Measurements from ENCODE around the gene DENND2D. TPM values are rescaled to one million over a fixed set of nuclear protein-coding genes. Genes with fewer than 3 reads are reported as not detected.

DENND2D gene
- 4.7 and 5.0 TPM in 2 replicates for total RNA-seq

GRCh38 chr1:111199881-111200801 is at the start of gene DENND2D:
DENND2D (minus strand) TSS chr1:111200646; CDS start chr1:111200459, 187 bp downstream.
- no peak within 1 kb of the TSS for H3K4me2 ChIP-seq (ENCODE audit: insufficient read depth, low read length)

GRCh38 chr1:111249960-111250359 is 49.5 kb upstream of the DENND2D start:
- Histone ChIP-seq H3K36me3 (ENCODE audit: insufficient read depth, low read length) (no peaks in the 10 kb centered on the region), H3K9me3 (ENCODE audit: low read depth, low read length) (no peaks in the 10 kb centered on the region), H3K4me2 (ENCODE audit: insufficient read depth, low read length) (no peak overlapping the region), H3K79me2 (ENCODE audit: insufficient read depth, low read length) (no peaks in the 10 kb centered on the region), H2AFZ (ENCODE audit: low read length) (no peak overlapping the region), H3K27me3 (ENCODE audit: insufficient read depth, low read length) (peaks cover 10% of the 10 kb centered on the region), H3K27ac (ENCODE audit: low read depth, low read length) (no peak overlapping the region), H3K4me1 (ENCODE audit: insufficient read depth, low read length) (no peaks in the 10 kb centered on the region), H3K4me3 (ENCODE audit: insufficient read depth, low read length) (no peak overlapping the region), H4K20me1 (ENCODE audit: insufficient read depth, low read length) (no peaks in the 10 kb centered on the region)
- no peak for DNase-seq (ENCODE audit: insufficient read length, low spot score, missing footprints)
- no peak for TF ChIP-seq CTCF (IDR thresholded peaks at IDR 0.05; ENCODE audit: extremely low read depth, low read depth, low read length)

More at GRCh38 chr1:111199881-111200801, at the start of gene DENND2D:
- Histone ChIP-seq H3K9me3 (ENCODE audit: low read depth, low read length) (no peaks in the 10 kb centered on the region), H3K27me3 (ENCODE audit: insufficient read depth, low read length) (peaks cover 4% of the 10 kb centered on the region), H4K20me1 (ENCODE audit: insufficient read depth, low read length) (no peaks in the 10 kb centered on the region), H3K36me3 (ENCODE audit: insufficient read depth, low read length) (no peaks in the 10 kb centered on the region), H3K79me2 (ENCODE audit: insufficient read depth, low read length) (no peaks in the 10 kb centered on the region), H3K4me3 (ENCODE audit: insufficient read depth, low read length) (no peak within 1 kb of the TSS), H3K4me1 (ENCODE audit: insufficient read depth, low read length) (no peaks in the 10 kb centered on the region), H3K27ac (ENCODE audit: low read depth, low read length) (no peak within 1 kb of the TSS), H2AFZ (ENCODE audit: low read length) (no peak within 1 kb of the TSS)
- no peak for TF ChIP-seq CTCF (IDR thresholded peaks at IDR 0.05; ENCODE audit: extremely low read depth, low read depth, low read length)
- peak; percentile 49 for DNase-seq (ENCODE audit: insufficient read length, low spot score, missing footprints)

- Histone ChIP-seq H3K27me3 (ENCODE audit: insufficient read depth, low read length) (peaks cover 10% of the 10 kb centered on the region), H3K36me3 (ENCODE audit: insufficient read depth, low read length) (no peaks in the 10 kb centered on the region), H3K4me2 (ENCODE audit: insufficient read depth, low read length) (no peak overlapping the region), H4K20me1 (ENCODE audit: insufficient read depth, low read length) (no peaks in the 10 kb centered on the region), H3K79me2 (ENCODE audit: insufficient read depth, low read length) (no peaks in the 10 kb centered on the region), H3K9me3 (ENCODE audit: low read depth, low read length) (no peaks in the 10 kb centered on the region), H3K27ac (ENCODE audit: low read depth, low read length) (no peak overlapping the region), H2AFZ (ENCODE audit: low read length) (no peak overlapping the region), H3K4me1 (ENCODE audit: insufficient read depth, low read length) (no peaks in the 10 kb centered on the region), H3K4me3 (ENCODE audit: insufficient read depth, low read length) (no peak overlapping the region)
- no peak for DNase-seq (ENCODE audit: insufficient read length, low spot score, missing footprints)
- TF ChIP-seq CTCF (IDR thresholded peaks at IDR 0.05; ENCODE audit: extremely low read depth, low read depth, low read length), result no peak
Observed at GRCh38 chr1:111247125-111247838, 46.8 kb upstream of the DENND2D start.
